Endothelial cell of umbilical vein (primary cell): ENCODE measurements around the gene MRPL55. TPM values are rescaled to one million over a fixed set of nuclear protein-coding genes. Genes with fewer than 3 reads are reported as not detected.

ENCODE experiments used
- BruUV-seq: library from RNA; stranded (reverse); fragments of 400-500 nt; replicated peaks from 2 replicates; lab custom pipeline; 2021; lab: Mats Ljungman, UMichigan
- CTCF ChIA-PET: fragments of 300-600, 350-600 bp; sonication (Branson Sonifier 250); formaldehyde crosslinking; loops from one replicate; lab custom pipeline; 2021; ENCODE audit warnings: antibody characterized with exemption, inconsistent platforms; lab: Charles Lee
- POLR2A ChIA-PET: fragments of 300-600, 350-600 bp; sonication (Branson Sonifier 250); formaldehyde crosslinking; loops from one replicate; lab custom pipeline; 2021; ENCODE audit warnings: antibody characterized with exemption, inconsistent platforms; lab: Charles Lee
- DNase-seq: peaks from one replicate; pipeline ENCODE4 v3.0.0-alpha.2; 2011; ENCODE audit warnings: low read depth, low spot score
- FAIRE-seq: peaks from 2 replicates; lab custom pipeline; 2011; peaks lifted over from hg19 to GRCh38; lab: Jason Lieb, UNC
- H2AFZ ChIP-seq: 2 replicates; pipeline ENCODE4 v1.6.0; 2012; ENCODE audit warnings: low read depth, low read length, control low read depth, inconsistent platforms
- H3K27ac ChIP-seq: 2 replicates; pipeline ENCODE4 v1.5.1; 2011; ENCODE audit warnings: low read depth, mild to moderate bottlenecking, control low read depth, low read length, moderate library complexity; ENCODE audit not compliant: insufficient read depth
- H3K27me3 ChIP-seq, 2 experiments: 2 replicates each; pipeline versions ENCODE4 v1.6.0 to v1.6.1; 2011; ENCODE audit warnings: low read length in 2 of 2, mixed read lengths in 1 of 2; ENCODE audit not compliant: control insufficient read depth in 2 of 2, insufficient read depth in 2 of 2
- H3K36me3 ChIP-seq, 2 experiments: 2 replicates in 1 of 2; 3 replicates in 1 of 2; pipeline ENCODE4 v1.5.1; 2011; ENCODE audit warnings: low read length in 2 of 2, mild to moderate bottlenecking in 1 of 2, moderate library complexity in 1 of 2; ENCODE audit not compliant: control insufficient read depth in 2 of 2, insufficient read depth in 2 of 2; ENCODE audit errors: extremely low read depth in 1 of 2
- H3K4me1 ChIP-seq: 3 replicates; pipeline ENCODE4 v1.5.1; 2011; ENCODE audit warnings: mild to moderate bottlenecking, low read length; ENCODE audit not compliant: control insufficient read depth, insufficient read depth; ENCODE audit errors: extremely low read depth
- H3K4me2 ChIP-seq: 2 replicates; pipeline ENCODE4 v1.6.1; 2011; ENCODE audit warnings: low read length, control low read depth, mixed read lengths; ENCODE audit not compliant: insufficient read depth
- H3K4me3 ChIP-seq, 3 experiments: fragments of 200-600 bp in 1 of 3; sonication (generic), shearing (Covaris generic) in 1 of 3; replicated peaks in 1 of 3; 2 replicates each; pipeline ENCODE4 v1.5.1; 2011 to 2016; ENCODE audit warnings: control low read depth in 3 of 3, low read length in 3 of 3, mild to moderate bottlenecking in 2 of 3, inconsistent platforms in 1 of 3, low read depth in 1 of 3, moderate library complexity in 1 of 3; ENCODE audit not compliant: insufficient read depth in 1 of 3
- H3K79me2 ChIP-seq: 2 replicates; pipeline ENCODE4 v1.6.0; 2012; ENCODE audit warnings: low read length, inconsistent platforms; ENCODE audit not compliant: control insufficient read depth, insufficient read depth
- H3K9ac ChIP-seq: replicated peaks from 2 replicates; pipeline ENCODE3; 2011; ENCODE audit warnings: low read length, control low read depth; ENCODE audit not compliant: insufficient read depth; ENCODE audit errors: extremely low read depth
- H3K9me1 ChIP-seq: replicated peaks from 3 replicates; pipeline ENCODE4 v1.6.0; 2011; ENCODE audit warnings: mild to moderate bottlenecking, low read length; ENCODE audit not compliant: control insufficient read depth, insufficient read depth; ENCODE audit errors: extremely low read depth
- H3K9me3 ChIP-seq: replicated peaks from 2 replicates; pipeline ENCODE4 v1.5.1; 2012; ENCODE audit warnings: low read length, inconsistent platforms; ENCODE audit not compliant: control insufficient read depth, insufficient read depth
- H4K20me1 ChIP-seq: replicated peaks from 2 replicates; pipeline ENCODE3; 2011; ENCODE audit warnings: mild to moderate bottlenecking, low read length; ENCODE audit not compliant: control insufficient read depth, insufficient read depth; ENCODE audit errors: extremely low read depth
- EZH2 ChIP-seq: IDR thresholded peaks from 2 replicates; pipeline ENCODE4 v1.6.1; 2012; ENCODE audit warnings: borderline replicate concordance, low read depth, mild to moderate bottlenecking, moderate library complexity, low read length, inconsistent platforms; ENCODE audit not compliant: severe bottlenecking
- FOS ChIP-seq: IDR thresholded peaks from 2 replicates; pipeline ENCODE4 v1.6.1; 2011; ENCODE audit warnings: mild to moderate bottlenecking, low read length, moderate library complexity, borderline replicate concordance; ENCODE audit not compliant: insufficient read depth
- GATA2 ChIP-seq: IDR thresholded peaks from 2 replicates; pipeline ENCODE4 v1.7.0; 2011; ENCODE audit warnings: low read depth, mild to moderate bottlenecking, moderate library complexity, mixed read lengths, low read length; ENCODE audit not compliant: insufficient read length, insufficient read depth
- JUN ChIP-seq: IDR thresholded peaks from 2 replicates; pipeline ENCODE4 v1.6.1; 2011; ENCODE audit warnings: borderline replicate concordance, low read depth; ENCODE audit not compliant: insufficient read length, insufficient read depth
- MYC ChIP-seq: IDR thresholded peaks from one replicate; pipeline ENCODE4 v1.6.1; 2011; ENCODE audit warnings: mild to moderate bottlenecking, low read depth, low read length
- POLR2A ChIP-seq: IDR thresholded peaks from 2 replicates; pipeline ENCODE4 v1.6.1; 2012; ENCODE audit warnings: low read depth, mild to moderate bottlenecking, control low read depth, low read length
- POLR2AphosphoS5 ChIP-seq: IDR thresholded peaks from 2 replicates; pipeline ENCODE4 v1.6.1; 2012; ENCODE audit warnings: low read depth, mild to moderate bottlenecking, control low read depth, low read length, moderate library complexity; ENCODE audit not compliant: insufficient read depth
- dilution Hi-C: fragments of 300-500 bp; cut with MboI; formaldehyde crosslinking; loops from one replicate; pipeline ENCODE4 v1.15.0; 2019; ENCODE audit warnings: low sequenced_read_pairs; ENCODE audit not compliant: extremely low pct_ligation_motif_present
- intact Hi-C: fragments of 100-400 bp; cut with micrococcal nuclease; formaldehyde crosslinking; loops from one replicate; pipeline ENCODE4 v1.10.0; 2022
- polyA plus RNA-seq, 4 experiments: library from polyadenylated mRNA; depleted of rRNA in 3 of 4; stranded (reverse) in 3 of 4; unstranded in 1 of 4; fragments of >200 nt; gene quantifications; 2 replicates each; pipeline versions ENCODE4 v1.2.1 to v1.2.3, GENCODE V29; 2011 to 2012; ENCODE audit warnings: missing spikeins in 1 of 4
- total RNA-seq: library from RNA; stranded (reverse); gene quantifications from 2 replicates; pipeline ENCODE4 v1.2.3, GENCODE V29; 2021
- TF ChIP-seq, protein P1 (sequence below), 2 donors: IDR thresholded peaks; 1 replicate in 1 of 2; 2 replicates in 1 of 2; pipeline ENCODE4 v1.5.1; 2011; ENCODE audit warnings: low read length in 2 of 2, mild to moderate bottlenecking in 2 of 2, moderate library complexity in 2 of 2, control low read depth in 1 of 2, inconsistent platforms in 1 of 2, low read depth in 1 of 2; ENCODE audit not compliant: insufficient read depth in 1 of 2; ENCODE audit errors: extremely low read depth in 1 of 2
- TF ChIP-seq, protein P2 (sequence below): IDR thresholded peaks from 2 replicates; pipeline ENCODE4 v1.6.1; 2011; ENCODE audit not compliant: insufficient read depth, insufficient read length

The MRPL55 gene
- total and polyA plus RNA-seq, 2 donors (not counting 3 experiments of a cell fraction or from before 2014, with no cell fraction given) = 58.7 to 155 TPM

DNA sequence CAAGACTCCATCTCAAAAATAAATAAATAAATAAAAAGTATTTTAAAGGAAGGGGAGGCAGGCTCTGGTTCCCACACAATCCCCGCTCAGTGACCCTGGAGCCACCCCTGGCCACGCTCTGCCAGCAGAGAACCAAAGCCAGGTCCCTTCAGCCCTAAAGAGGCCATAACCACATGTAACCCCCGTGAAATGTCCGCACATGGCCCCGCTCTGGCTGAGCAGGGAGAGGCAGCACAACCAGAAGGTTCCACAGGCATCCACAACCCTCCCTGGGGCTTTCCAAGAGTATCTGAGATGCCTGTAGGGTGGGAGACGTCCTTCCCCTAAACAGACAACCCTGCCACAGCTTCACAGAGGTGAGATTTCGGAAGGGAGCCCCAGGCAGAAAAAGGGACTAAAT, 28.0 kb downstream of the MRPL55 start:
- Histone ChIP-seq H3K79me2 (peaks cover 49% of the 10 kb centered on the region), H3K4me3 (peak overlapping the region in 1 of 3 experiments; percentile 48), H4K20me1 (peaks cover 4% of the 10 kb centered on the region), H3K27ac (no peak overlapping the region), H3K4me1 (peaks cover 27% of the 10 kb centered on the region), H3K36me3 (no peaks in the 10 kb centered on the region), H3K9ac (no peak overlapping the region), H3K27me3 (no peaks in the 10 kb centered on the region), H3K4me2 (peak overlapping the region; percentile 43), H3K9me1 (no peaks in the 10 kb centered on the region), H3K9me3 (no peaks in the 10 kb centered on the region), H2AFZ (no peak overlapping the region)
- ChIA-PET CTCF (interaction anchor here (1.6 kb wide), 1 partner anchor 82 kb away, joined by 12 read pairs; no protein-coding TSS in a partner anchor), POLR2A (no interaction called here)
- no TSS peak for BruUV-seq
- DNase-seq (no peak), FAIRE-seq (no peak)
- TF ChIP-seq, protein P1, sequence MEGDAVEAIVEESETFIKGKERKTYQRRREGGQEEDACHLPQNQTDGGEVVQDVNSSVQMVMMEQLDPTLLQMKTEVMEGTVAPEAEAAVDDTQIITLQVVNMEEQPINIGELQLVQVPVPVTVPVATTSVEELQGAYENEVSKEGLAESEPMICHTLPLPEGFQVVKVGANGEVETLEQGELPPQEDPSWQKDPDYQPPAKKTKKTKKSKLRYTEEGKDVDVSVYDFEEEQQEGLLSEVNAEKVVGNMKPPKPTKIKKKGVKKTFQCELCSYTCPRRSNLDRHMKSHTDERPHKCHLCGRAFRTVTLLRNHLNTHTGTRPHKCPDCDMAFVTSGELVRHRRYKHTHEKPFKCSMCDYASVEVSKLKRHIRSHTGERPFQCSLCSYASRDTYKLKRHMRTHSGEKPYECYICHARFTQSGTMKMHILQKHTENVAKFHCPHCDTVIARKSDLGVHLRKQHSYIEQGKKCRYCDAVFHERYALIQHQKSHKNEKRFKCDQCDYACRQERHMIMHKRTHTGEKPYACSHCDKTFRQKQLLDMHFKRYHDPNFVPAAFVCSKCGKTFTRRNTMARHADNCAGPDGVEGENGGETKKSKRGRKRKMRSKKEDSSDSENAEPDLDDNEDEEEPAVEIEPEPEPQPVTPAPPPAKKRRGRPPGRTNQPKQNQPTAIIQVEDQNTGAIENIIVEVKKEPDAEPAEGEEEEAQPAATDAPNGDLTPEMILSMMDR (IDR thresholded peaks at IDR 0.05; ENCODE audit: extremely low read depth in 1 of 2, insufficient read depth in 1 of 2, low read depth in 1 of 2, low read length in 2 of 2) = no peak
- TF ChIP-seq GATA2 (no peak), FOS (no peak), POLR2AphosphoS5 (no peak), EZH2 (no peak), JUN (no peak), POLR2A (no peak), MYC (no peak)
- TF ChIP-seq, protein P2, sequence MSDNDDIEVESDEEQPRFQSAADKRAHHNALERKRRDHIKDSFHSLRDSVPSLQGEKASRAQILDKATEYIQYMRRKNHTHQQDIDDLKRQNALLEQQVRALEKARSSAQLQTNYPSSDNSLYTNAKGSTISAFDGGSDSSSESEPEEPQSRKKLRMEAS = no peak
- dilution Hi-C loops = no loop called here
- intact Hi-C loops = loop anchor here (5.0 to 10.0 kb wide), 4 partner anchors 79 to 516 kb away; partner anchors contain the start of genes JMJD4, SNAP47 and ZNF678
